Stimulated activated naive B cell treated with anti-CD40 and anti-IgM and Interleukin-4, amounts not matched to agents 10 μg/mL and 1 μg/mL and 100 μg/mL, for 72 hours (primary cell): ENCODE data around the gene TLE3.

ENCODE experiments used
- ATAC-seq, 2 donors: fragments of 150-1000 bp; cut with Tn5 transposase; replicated peaks; 2 replicates each; pipeline ENCODE4 v1.10.0; 2021; ENCODE audit warnings: moderate library complexity in 1 of 2
- DNase-seq: peaks from one replicate; pipeline ENCODE4 v3.0.0; 2021
- H3K27ac Mint-ChIP-seq: one replicate; pipeline ENCODE4 v1.8.0; 2022; ENCODE audit warnings: mild to moderate bottlenecking, mixed read lengths
- H3K27me3 Mint-ChIP-seq, 2 donors: one replicate each; pipeline ENCODE4 v1.8.0; 2022; ENCODE audit warnings: mixed read lengths in 2 of 2
- H3K36me3 Mint-ChIP-seq, 2 donors: one replicate each; pipeline ENCODE4 v1.8.0; 2022; ENCODE audit warnings: mixed read lengths in 2 of 2, mild to moderate bottlenecking in 1 of 2
- H3K4me1 Mint-ChIP-seq, 2 donors: one replicate each; pipeline ENCODE4 v1.8.0; 2022; ENCODE audit warnings: mixed read lengths in 2 of 2, mild to moderate bottlenecking in 1 of 2
- H3K4me3 Mint-ChIP-seq, 2 donors: one replicate each; pipeline ENCODE4 v1.8.0; 2022; ENCODE audit warnings: mild to moderate bottlenecking in 2 of 2, mixed read lengths in 2 of 2, moderate library complexity in 1 of 2
- H3K9me3 Mint-ChIP-seq, 2 donors: one replicate each; pipeline ENCODE4 v1.8.0; 2022; ENCODE audit warnings: mixed read lengths in 2 of 2, mild to moderate bottlenecking in 1 of 2

TLE3 gene

DNA sequence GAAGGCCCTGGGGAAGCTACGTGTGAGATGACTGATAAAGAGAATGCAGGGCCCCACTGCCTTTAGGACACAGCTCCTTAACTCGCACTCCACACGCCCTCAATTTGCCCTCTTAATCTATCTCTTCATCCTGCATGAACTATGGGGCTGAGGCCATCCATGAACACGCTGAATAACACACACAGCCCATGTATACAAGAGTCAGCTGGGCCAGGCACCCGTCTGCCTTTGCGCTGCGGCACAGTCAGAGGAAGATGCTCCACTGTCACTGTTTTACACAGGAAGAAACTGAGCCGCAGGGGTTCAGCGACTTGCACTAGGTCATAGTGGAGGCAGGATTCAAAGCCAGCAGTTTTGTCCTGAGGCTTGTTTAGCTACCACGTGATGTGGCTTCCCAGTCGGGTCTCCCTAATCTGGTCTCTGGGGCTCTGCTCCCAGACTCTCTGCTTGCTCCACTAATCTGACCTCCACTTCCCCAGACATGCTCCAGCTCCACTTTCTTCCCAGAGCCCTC, 43.9 kb downstream of the TLE3 start:
- no peak for DNase-seq
- ATAC-seq, result no peak
- no peak overlapping the region for H3K4me3 Mint-ChIP-seq
- H3K9me3 Mint-ChIP-seq, result no peaks in the 10 kb centered on the region
- peaks cover 45 to 75% of the 10 kb centered on the region in 2 donors for H3K36me3 Mint-ChIP-seq
- no peak overlapping the region for H3K27ac Mint-ChIP-seq
- H3K27me3 Mint-ChIP-seq, result no peaks in the 10 kb centered on the region
- no peaks in the 10 kb centered on the region for H3K4me1 Mint-ChIP-seq

DNA sequence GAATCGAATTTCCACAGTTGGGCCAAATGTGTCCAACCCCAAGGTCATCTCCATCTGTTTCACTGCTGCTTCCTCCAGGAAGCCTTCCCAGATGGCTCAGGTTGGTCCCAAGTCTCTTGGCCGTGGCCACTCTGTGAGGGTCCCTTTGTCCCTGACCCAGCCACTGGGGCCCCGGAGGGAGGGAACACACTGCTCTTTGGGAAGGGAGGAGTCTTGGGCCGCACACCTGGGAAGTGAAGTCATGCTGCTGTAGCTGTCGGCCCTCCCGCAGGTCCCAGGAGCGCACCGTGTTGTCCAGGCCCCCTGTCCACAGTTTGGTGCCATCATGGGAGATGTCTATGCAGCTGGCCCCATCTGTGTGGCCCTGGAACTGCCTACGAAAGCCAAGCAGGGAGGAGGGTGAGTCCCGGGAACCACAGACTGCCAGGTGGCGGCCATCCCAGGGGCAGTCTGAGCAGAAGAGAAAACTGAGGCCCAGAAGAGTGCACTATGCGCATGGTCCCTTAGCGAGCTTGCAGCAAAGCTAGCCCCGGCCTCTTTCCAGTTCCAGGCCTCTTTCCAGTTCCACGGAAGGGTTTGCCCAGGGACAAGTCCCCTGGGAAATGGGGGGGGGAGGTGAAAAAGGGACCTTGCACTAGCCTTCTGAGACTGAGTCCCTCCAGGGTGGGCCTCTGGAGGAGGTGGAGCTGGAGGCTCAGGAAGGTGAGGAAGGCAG, 44.6 kb downstream of the TLE3 start:
- H3K4me1 Mint-ChIP-seq, result no peaks in the 10 kb centered on the region
- no peak for ATAC-seq
- H3K36me3 Mint-ChIP-seq, result peaks cover 39 to 70% of the 10 kb centered on the region in 2 donors
- H3K9me3 Mint-ChIP-seq, result no peaks in the 10 kb centered on the region
- no peak for DNase-seq
- no peak overlapping the region for H3K4me3 Mint-ChIP-seq
- H3K27ac Mint-ChIP-seq, result no peak overlapping the region
- no peaks in the 10 kb centered on the region for H3K27me3 Mint-ChIP-seq

DNA sequence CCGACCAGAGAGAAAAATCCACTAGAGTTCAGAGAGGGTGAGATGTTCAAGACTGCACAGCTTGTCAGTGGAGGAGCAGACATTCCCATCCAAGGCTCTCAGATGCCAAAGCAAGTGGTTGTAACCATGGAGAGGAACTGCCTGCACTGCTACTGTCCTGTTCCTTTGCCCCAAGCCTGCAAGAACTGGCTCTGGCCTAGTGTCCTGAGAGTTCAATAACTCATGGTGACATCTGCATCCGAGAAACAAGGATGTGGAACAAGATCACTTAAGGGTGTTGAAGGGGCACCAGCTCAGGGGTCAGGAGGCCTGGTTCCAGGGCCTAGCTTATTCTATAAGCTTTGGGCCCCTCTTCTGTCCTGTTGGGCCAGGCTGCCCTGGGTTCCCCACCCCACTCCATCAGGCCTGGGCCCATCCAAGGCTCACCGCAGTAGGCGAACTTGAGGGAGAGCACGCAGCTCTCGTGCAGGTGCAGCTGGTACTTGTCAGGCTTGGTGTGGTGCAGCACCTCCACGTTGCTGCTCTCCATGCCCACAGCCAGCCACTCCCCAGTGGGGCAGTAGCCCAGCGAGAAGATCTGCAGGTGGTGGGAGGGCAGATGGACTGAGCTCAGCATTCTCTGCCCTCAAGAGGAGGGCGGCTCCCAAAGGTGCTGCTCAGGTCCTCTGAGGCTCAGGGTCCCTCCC, 45.6 kb downstream of the TLE3 start:
- no peaks in the 10 kb centered on the region for H3K4me1 Mint-ChIP-seq
- H3K4me3 Mint-ChIP-seq, result no peak overlapping the region
- H3K27ac Mint-ChIP-seq, result no peak overlapping the region
- no peaks in the 10 kb centered on the region for H3K27me3 Mint-ChIP-seq
- H3K36me3 Mint-ChIP-seq, result peaks cover 34 to 68% of the 10 kb centered on the region in 2 donors
- no peak for ATAC-seq
- DNase-seq, result no peak
- no peaks in the 10 kb centered on the region for H3K9me3 Mint-ChIP-seq

DNA sequence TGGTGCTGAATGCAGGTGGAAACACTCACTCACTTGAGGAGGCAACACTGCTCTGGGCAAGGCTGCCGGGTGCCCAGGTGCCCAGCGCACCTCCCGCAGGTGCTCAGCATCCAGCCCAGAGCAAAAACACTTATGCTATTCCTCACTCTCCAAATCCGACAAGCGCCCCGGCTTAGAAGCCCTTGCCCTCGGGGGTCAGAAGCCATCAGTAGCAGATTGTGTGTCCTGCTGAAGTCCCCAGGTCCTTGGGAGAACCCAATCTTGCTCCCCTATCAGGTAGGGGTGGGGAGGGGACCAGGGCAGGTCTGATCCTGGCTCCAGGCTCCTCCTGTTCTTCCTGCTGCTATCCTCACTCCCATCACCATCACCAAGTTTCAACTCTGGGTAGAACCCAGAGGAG, 46.7 kb downstream of the TLE3 start:
- H3K27me3 Mint-ChIP-seq, result no peaks in the 10 kb centered on the region
- ATAC-seq (no peak), DNase-seq (no peak)
- H3K9me3 Mint-ChIP-seq, result no peaks in the 10 kb centered on the region
- H3K4me3 Mint-ChIP-seq, result no peak overlapping the region
- H3K27ac Mint-ChIP-seq, result no peak overlapping the region
- H3K4me1 Mint-ChIP-seq, result no peaks in the 10 kb centered on the region
- H3K36me3 Mint-ChIP-seq, result peaks cover 30 to 70% of the 10 kb centered on the region in 2 donors

DNA sequence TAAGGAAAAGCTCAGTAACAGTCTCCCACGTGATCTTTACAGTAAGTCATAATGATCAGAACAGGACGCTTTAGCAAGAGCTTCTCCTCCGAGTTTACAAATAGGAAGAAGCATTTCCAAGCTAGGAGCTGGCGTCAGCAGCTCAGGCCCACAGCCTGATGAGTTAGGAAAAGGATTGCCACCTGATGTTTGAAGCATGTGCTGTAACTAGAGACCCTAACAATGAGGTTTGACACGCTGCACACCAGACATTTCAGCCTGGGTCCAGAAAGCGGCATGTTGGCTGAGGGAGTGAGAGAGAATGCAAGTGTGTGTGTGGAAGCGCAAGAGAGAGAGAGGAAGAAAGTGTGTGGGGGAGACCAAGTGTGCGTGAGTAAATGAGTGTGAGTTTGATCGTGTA, 47.3 kb downstream of the TLE3 start:
- Mint-ChIP-seq H3K9me3 (no peaks in the 10 kb centered on the region), H3K4me3 (no peak overlapping the region), H3K27me3 (no peaks in the 10 kb centered on the region), H3K36me3 (peaks cover 26 to 66% of the 10 kb centered on the region in 2 donors), H3K4me1 (no peaks in the 10 kb centered on the region), H3K27ac (no peak overlapping the region)
- DNase-seq (no peak), ATAC-seq (no peak)

DNA sequence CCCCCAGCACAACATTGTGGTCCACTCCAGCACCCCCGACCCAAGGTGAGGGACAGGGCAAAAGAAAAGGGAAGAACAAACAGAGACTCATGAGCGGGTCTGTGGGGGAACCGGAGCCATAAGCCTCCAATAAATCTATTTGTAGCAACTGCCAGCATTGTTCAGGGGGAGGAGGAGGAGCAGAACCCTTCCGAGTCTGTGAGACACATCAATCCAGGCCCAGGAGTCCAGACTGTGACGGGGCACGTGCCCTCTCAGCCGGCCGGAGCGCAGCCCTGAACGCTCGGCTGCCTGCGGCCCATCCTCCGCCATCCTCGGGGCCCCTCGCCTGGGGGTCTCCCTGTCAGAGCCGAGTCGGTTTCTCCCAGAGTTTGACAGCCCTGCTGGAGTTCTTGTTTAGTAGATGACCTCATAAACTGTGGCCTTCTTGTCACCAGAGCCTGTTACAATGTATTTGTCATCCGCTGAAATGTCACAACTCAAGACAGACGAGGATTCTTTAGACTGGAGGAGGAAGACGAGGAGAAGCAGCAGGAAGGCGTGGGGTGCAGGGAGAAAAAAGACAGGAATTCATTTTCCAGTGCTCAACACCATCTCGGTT, 47.9 kb downstream of the TLE3 start:
- H3K36me3 Mint-ChIP-seq, result peaks cover 21 to 61% of the 10 kb centered on the region in 2 donors

DNA sequence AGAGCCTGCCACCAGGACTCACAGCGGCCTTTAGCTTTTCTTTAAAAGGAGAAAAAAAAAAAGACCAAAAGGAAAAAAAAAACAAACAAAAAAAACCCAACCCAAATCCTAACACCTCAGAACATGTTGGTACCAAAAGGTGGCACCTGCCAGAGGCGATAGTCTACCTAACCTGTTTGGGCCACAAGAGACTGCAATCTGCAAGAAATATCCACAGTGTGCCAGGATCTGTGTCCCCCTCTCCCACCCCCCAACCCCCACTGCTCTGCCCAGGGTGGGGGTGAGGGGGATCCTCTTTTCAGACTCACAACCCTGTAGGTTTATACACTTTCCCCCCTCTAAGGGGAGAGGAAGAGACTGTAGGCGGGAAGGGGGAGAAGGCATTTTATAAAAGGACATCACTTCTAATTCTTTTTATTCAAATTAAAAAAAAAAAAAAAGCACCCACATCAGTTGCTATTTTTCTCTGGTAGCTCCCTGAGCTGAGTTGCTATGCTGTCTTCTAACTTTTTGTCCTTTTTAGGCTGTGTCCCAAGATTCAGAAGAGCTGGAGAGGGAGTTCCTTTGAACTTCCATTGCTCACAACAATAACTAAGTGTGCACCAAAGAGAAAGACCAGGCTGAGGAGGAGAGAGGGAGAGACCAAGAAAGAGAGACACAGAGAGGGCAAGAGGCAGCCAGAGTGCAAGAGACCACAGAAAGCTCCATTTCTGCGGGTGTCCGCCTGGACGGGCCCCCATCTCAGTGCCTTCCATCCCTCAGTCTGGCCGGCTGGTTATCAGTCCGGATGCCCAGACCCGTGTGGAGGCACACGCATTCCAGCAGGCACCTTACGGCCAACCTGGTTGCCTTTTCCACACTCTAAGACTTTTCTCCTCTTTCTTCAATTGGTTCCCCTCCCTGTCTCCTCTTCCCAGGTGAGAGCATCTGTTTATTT, 48.9 kb downstream of the TLE3 start:
- Mint-ChIP-seq H3K9me3 (peaks cover 0 to 3% of the 10 kb centered on the region in 2 donors), H3K4me1 (no peaks in the 10 kb centered on the region), H3K4me3 (no peak overlapping the region)

More for the DNA sequence above, 47.9 kb downstream of the TLE3 start:
- Mint-ChIP-seq H3K9me3 (no peaks in the 10 kb centered on the region), H3K27ac (no peak overlapping the region), H3K27me3 (no peaks in the 10 kb centered on the region), H3K4me3 (no peak overlapping the region), H3K4me1 (no peaks in the 10 kb centered on the region)
- no peak for DNase-seq
- no peak for ATAC-seq

DNA sequence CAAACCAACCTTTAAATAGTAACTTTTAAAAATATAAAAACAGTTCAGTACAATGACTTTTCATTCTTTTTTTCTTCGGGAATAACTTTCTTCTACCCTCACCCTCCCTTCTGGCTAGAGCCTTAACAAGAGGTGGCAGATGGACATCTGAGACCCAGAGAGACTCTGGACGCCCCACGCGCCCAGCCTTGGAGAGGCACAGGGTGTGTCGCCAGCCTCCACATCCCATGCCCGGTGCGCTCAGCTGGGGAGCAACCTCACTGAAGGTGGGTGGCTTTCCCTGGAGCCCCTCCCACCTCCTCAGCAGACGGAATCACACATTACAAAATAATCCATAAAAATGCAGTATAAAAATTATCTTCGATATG, 49.5 kb downstream of the TLE3 start:
- no peak overlapping the region for H3K27ac Mint-ChIP-seq

More for the DNA sequence above, 48.9 kb downstream of the TLE3 start:
- Mint-ChIP-seq H3K36me3 (peaks cover 22 to 59% of the 10 kb centered on the region in 2 donors), H3K27me3 (no peaks in the 10 kb centered on the region), H3K27ac (no peak overlapping the region)
- ATAC-seq (no peak), DNase-seq (no peak)

DNA sequence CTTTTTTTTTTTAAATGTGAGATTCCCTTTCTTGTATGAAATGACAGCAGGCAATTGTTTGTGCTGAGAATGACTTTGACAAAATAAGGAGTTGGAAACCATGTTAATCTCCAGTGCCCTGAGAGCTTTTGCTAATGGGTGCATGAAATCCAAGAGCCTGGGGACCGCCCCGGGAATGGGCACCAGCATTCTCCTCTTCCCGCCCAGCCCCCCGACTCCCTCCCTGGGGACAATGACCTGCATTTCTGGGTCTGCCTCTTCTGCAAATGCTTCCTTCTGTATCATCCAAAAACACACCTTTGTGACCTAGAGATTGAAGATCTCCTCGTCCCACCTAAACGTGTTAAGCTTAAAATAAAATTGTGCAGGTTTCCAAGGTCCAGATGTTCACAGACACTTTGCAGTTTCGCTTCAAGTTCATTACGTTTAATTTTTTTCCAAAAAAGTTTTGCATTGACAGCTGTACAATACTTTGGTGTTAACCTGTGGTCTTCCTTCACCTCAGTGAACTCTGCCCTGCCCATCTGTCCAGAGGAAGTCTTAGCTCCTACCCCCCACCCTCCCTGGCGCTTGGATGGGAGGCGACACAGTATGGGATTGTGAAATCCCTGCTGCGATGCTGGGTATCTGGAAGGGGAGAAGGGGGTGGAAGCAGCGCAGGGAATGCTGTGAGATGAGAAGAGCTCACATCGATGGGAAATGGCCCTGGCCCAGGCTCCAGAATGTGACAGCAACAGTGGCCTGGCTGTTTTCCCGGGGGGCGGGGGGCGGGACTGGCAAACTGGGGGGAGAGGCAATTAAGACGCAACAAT, 50.1 kb downstream of the TLE3 start:
- peaks cover 22 to 51% of the 10 kb centered on the region in 2 donors for H3K36me3 Mint-ChIP-seq
- H3K9me3 Mint-ChIP-seq, result peaks cover 3 to 5% of the 10 kb centered on the region in 2 donors
- peaks cover 2% of the 10 kb centered on the region in 2 donors for H3K4me1 Mint-ChIP-seq
- no peak overlapping the region for H3K27ac Mint-ChIP-seq
- DNase-seq (no peak), ATAC-seq (no peak)
- no peak overlapping the region for H3K4me3 Mint-ChIP-seq
- H3K27me3 Mint-ChIP-seq, result no peaks in the 10 kb centered on the region

More for the DNA sequence above, 49.5 kb downstream of the TLE3 start:
- ATAC-seq, result no peak
- Mint-ChIP-seq H3K4me1 (no peaks in the 10 kb centered on the region), H3K36me3 (peaks cover 20 to 55% of the 10 kb centered on the region in 2 donors), H3K4me3 (no peak overlapping the region), H3K9me3 (peaks cover 0 to 3% of the 10 kb centered on the region in 2 donors), H3K27me3 (no peaks in the 10 kb centered on the region)
- no peak for DNase-seq

DNA sequence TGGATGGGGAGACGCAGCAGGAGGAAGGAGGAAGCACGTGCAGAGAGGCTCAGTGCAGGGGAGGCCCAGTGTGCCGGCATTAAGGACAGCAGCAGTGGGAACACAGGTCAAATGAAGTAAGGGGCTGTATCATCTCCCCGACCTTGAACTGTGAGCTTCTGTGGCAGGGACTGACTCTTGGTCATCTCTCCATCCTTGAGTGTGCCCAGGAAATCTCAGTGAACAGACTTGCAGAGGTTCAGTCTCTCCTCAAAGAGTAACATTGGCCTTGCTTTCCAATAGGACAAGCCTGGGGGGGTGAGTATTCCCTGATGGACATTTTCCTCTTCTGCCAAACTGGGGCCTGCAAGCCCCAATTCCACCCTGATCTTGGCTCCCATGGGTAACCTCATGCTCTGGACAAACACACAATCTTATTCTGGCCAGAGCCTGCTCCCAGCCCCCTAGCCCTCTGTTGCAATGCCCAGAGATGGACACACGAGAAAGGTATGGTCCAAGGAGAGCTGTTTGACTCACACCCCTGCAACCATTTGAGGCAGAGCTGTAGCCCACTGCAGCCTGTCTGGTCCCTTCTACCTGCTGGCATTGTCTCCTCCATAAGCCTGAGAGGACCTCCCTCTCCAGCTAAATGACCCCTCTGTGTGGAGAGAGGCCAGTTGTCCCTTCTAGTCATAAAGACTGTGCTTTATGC, 50.9 kb downstream of the TLE3 start:
- no peak for DNase-seq
- H3K36me3 Mint-ChIP-seq, result peaks cover 22 to 47% of the 10 kb centered on the region in 2 donors
- H3K4me3 Mint-ChIP-seq, result no peak overlapping the region
- no peak for ATAC-seq
- H3K4me1 Mint-ChIP-seq, result peaks cover 4 to 6% of the 10 kb centered on the region in 2 donors
- H3K27ac Mint-ChIP-seq, result no peak overlapping the region
- H3K27me3 Mint-ChIP-seq, result no peaks in the 10 kb centered on the region
- peaks cover 5 to 6% of the 10 kb centered on the region in 2 donors for H3K9me3 Mint-ChIP-seq

DNA sequence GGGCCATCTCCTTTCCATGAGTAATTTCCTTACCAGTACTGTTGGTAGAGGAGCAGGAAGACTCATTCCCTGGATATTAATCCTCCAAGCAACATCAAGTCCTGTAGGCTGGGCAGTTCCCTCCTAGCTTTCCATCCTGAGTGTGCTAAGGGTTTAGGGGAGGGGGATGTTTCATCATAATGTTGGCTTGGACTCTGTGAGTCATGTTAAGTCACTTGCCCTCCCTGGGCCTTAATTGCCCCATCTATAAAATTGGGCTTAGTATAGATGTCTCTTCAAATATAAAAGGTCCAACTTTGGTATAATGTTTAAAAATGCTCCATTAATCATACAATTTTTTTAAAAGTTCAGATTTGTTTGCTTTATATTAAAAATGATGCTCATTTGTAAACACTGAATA, 52.7 kb downstream of the TLE3 start:
- peaks cover 5 to 6% of the 10 kb centered on the region in 2 donors for H3K9me3 Mint-ChIP-seq
- no peak for DNase-seq
- peaks cover 16 to 31% of the 10 kb centered on the region in 2 donors for H3K36me3 Mint-ChIP-seq
- H3K4me1 Mint-ChIP-seq, result peaks cover 4 to 6% of the 10 kb centered on the region in 2 donors
- H3K4me3 Mint-ChIP-seq, result no peak overlapping the region
- H3K27ac Mint-ChIP-seq, result no peak overlapping the region
- no peak for ATAC-seq
- H3K27me3 Mint-ChIP-seq, result no peaks in the 10 kb centered on the region

DNA sequence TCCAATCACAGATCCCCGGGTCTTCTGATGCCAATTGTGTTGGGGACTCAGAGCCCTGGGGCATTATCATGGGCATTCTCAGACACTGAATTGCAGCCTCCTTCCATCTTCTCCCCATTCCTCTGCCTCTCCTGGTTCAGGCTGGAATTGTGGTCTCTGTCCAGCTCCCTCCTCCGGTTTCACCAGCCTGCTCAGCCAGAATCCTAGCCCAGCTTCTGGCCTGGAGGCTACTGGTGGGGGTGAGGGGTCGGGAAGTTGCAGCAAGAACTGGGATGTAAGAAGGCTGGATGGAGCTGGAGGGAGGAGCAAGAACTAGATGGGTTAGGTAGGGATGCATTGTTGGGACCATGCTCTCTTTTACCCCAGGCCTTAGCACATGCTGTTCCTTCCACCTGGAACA, 53.5 kb downstream of the TLE3 start:
- Mint-ChIP-seq H3K27ac (no peak overlapping the region), H3K27me3 (no peaks in the 10 kb centered on the region), H3K36me3 (peaks cover 12 to 29% of the 10 kb centered on the region in 2 donors), H3K4me1 (peaks cover 4 to 6% of the 10 kb centered on the region in 2 donors), H3K4me3 (no peak overlapping the region), H3K9me3 (peaks cover 5 to 6% of the 10 kb centered on the region in 2 donors)
- ATAC-seq (no peak), DNase-seq (no peak)

DNA sequence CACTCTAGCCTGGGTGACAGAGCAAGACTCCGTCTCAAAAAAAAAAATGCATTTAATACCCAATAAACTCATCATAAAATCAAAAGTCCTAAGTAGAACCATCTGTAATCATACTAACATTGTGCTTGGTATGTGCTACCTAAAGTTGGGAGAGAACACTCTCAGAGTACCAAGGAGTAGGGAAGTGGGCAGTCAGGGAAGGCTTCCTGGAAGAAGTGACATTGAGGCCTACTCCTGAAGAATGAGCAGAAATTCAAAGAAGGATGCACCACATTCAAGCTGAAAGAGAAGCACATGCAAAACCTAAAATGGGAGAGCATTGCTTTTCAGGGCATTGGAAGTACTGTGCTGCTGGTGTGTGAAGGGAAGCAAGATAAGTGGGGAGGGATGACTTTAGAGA, 54.1 kb downstream of the TLE3 start:
- peaks cover 5 to 6% of the 10 kb centered on the region in 2 donors for H3K9me3 Mint-ChIP-seq
- peaks cover 12 to 26% of the 10 kb centered on the region in 2 donors for H3K36me3 Mint-ChIP-seq
- ATAC-seq (no peak), DNase-seq (no peak)
- H3K4me1 Mint-ChIP-seq, result peaks cover 4 to 6% of the 10 kb centered on the region in 2 donors
- no peak overlapping the region for H3K27ac Mint-ChIP-seq
- no peaks in the 10 kb centered on the region for H3K27me3 Mint-ChIP-seq
- no peak overlapping the region for H3K4me3 Mint-ChIP-seq
